Esophagus muscularis mucosa (tissue), 4 donors: ENCODE measurements around the gene NME8.

Source experiments
- CTCF ChIP-seq, 3 experiments: fragments of 200-600 bp in 2 of 3; fragments of 450-650 bp in 1 of 3; sonication (generic) in 2 of 3; IDR thresholded peaks; one replicate each; pipeline ENCODE4 v1.5.1; 2017 to 2019; ENCODE audit warnings: antibody characterized with exemption in 3 of 3, mild to moderate bottlenecking in 2 of 3, moderate library complexity in 1 of 3
- EP300 ChIP-seq: sonication (generic); formaldehyde crosslinking; IDR thresholded peaks from one replicate; pipeline ENCODE4 v1.6.1; 2017; ENCODE audit warnings: antibody characterized with exemption
- POLR2A ChIP-seq: fragments of 450-650 bp; IDR thresholded peaks from one replicate; pipeline ENCODE4 v1.6.1; 2017; ENCODE audit warnings: antibody characterized with exemption, moderate library complexity, mild to moderate bottlenecking, low read depth
- POLR2AphosphoS5 ChIP-seq, 2 donors: sonication (generic); formaldehyde crosslinking; IDR thresholded peaks; one replicate each; pipeline ENCODE4 v1.6.1; 2017; ENCODE audit warnings: antibody characterized with exemption in 2 of 2

GRCh38 chr7:37848297-37848696 lies at the start of gene NME8:
- TF ChIP-seq CTCF (IDR thresholded peaks at IDR 0.05) (no peak), POLR2A (no peak), EP300 (no peak), POLR2AphosphoS5 (IDR thresholded peaks at IDR 0.05) (no peak)
